GM19023 (cell line): ENCODE measurements around the gene ADAMTS20.
"Not testable (repeated sequence)": the region's sequence is repeated elsewhere in the genome, so short reads cannot be mapped to it uniquely, and the experiment has no call there.

ENCODE experiments used
- ATAC-seq: cut with Tn5 transposase; IDR thresholded peaks from one replicate; pipeline ENCODE4 v1.9.1; 2021; ENCODE audit warnings: mild to moderate bottlenecking, moderate library complexity; ENCODE audit not compliant: unreplicated experiment

The ADAMTS20 gene

GRCh38 chr12:43551971-43552559, at the start of gene ADAMTS20:
Gene ADAMTS20, minus strand, starts transcription at chr12:43552203. Its CDS starts 282 bp downstream, at chr12:43551921.
- no peak for ATAC-seq

GRCh38 chr12:43599708-43600107, 47.7 kb upstream of the ADAMTS20 start:
- no peak for ATAC-seq

- no peak for ATAC-seq
Observed at GRCh38 chr12:43599066-43599465, 47.1 kb upstream of the ADAMTS20 start.

GRCh38 chr12:43590307-43590706, 38.3 kb upstream of the ADAMTS20 start:
- ATAC-seq: no peak

- ATAC-seq: no peak
Observed at GRCh38 chr12:43586646-43587245, 34.7 kb upstream of the ADAMTS20 start.

GRCh38 chr12:43585676-43586075, 33.7 kb upstream of the ADAMTS20 start:
- no peak for ATAC-seq

- ATAC-seq: no peak
Observed at GRCh38 chr12:43580601-43581000, 28.6 kb upstream of the ADAMTS20 start.

GRCh38 chr12:43579206-43579605, 27.2 kb upstream of the ADAMTS20 start:
- ATAC-seq: no peak

GRCh38 chr12:43578782-43579181, 26.8 kb upstream of the ADAMTS20 start:
- no peak for ATAC-seq

GRCh38 chr12:43577381-43577780, 25.4 kb upstream of the ADAMTS20 start:
- no peak for ATAC-seq

- ATAC-seq: no peak
Observed at GRCh38 chr12:43576162-43576561, 24.2 kb upstream of the ADAMTS20 start.

GRCh38 chr12:43571885-43572284, 19.9 kb upstream of the ADAMTS20 start:
- ATAC-seq: no peak

- no peak for ATAC-seq
Observed at GRCh38 chr12:43556057-43556456, 4.1 kb upstream of the ADAMTS20 start.

- no peak for ATAC-seq
Observed at GRCh38 chr12:43551279-43551970, 578 bp downstream of the ADAMTS20 start.

GRCh38 chr12:43550831-43551271, 1.2 kb downstream of the ADAMTS20 start:
- no peak for ATAC-seq

GRCh38 chr12:43544703-43545102, 7.3 kb downstream of the ADAMTS20 start:
- ATAC-seq: no peak

GRCh38 chr12:43540470-43540869, 11.5 kb downstream of the ADAMTS20 start:
- no peak for ATAC-seq

GRCh38 chr12:43537675-43538074, 14.3 kb downstream of the ADAMTS20 start:
- ATAC-seq: not testable (repeated sequence)

GRCh38 chr12:43516045-43516444, 36.0 kb downstream of the ADAMTS20 start:
- ATAC-seq: no peak

- no peak for ATAC-seq
Observed at GRCh38 chr12:43501703-43502102, 50.3 kb downstream of the ADAMTS20 start.

GRCh38 chr12:43493261-43493797, 58.7 kb downstream of the ADAMTS20 start:
- ATAC-seq: no peak
